Tibial artery (tissue), 4 donors: ENCODE results near the gene DHX29.

Experiments used
- DNase-seq, 2 donors: peaks; one replicate each; pipeline ENCODE4 v3.0.0-alpha.2; 2019
- H3K27ac ChIP-seq, 2 donors: fragments of 200-600 bp; sonication (generic) in 1 of 2; 1 replicate in 1 of 2; 2 replicates in 1 of 2; pipeline ENCODE4 v1.5.1; 2018 to 2019; ENCODE audit warnings: mild to moderate bottlenecking in 1 of 2
- H3K27me3 ChIP-seq, 2 donors: fragments of 200-600 bp; sonication (generic) in 1 of 2; one replicate each; pipeline versions ENCODE4 v1.5.1 to v1.6.0; 2016 to 2019
- H3K36me3 ChIP-seq, 3 donors: fragments of 200-600 bp; sonication (generic) in 2 of 3; one replicate each; pipeline ENCODE4 v1.5.1; 2016 to 2019; ENCODE audit warnings: mild to moderate bottlenecking in 2 of 3
- H3K4me1 ChIP-seq, 4 donors: fragments of 200-600 bp; sonication (generic) in 2 of 4; 1 replicate in 3 of 4; 2 replicates in 1 of 4; pipeline ENCODE4 v1.5.1; 2016 to 2019
- H3K4me3 ChIP-seq, 2 donors: fragments of 200-600 bp; sonication (generic) in 1 of 2; 1 replicate in 1 of 2; 2 replicates in 1 of 2; pipeline ENCODE4 v1.5.1; 2018 to 2019; ENCODE audit warnings: mild to moderate bottlenecking in 2 of 2
- H3K9me3 ChIP-seq, 3 donors: fragments of 200-600 bp; sonication (generic) in 1 of 3; one replicate each; pipeline ENCODE4 v1.5.1; 2016 to 2019
- intact Hi-C: fragments of 100-400 bp; cut with DNase I; formaldehyde crosslinking; loops from one replicate; pipeline ENCODE4 v1.15.0; 2023; ENCODE audit warnings: low total_unique reads
- TF ChIP-seq, protein P1 (sequence below), 2 experiments: fragments of 200-600 bp in 1 of 2; fragments of 450-650 bp in 1 of 2; IDR thresholded peaks; one replicate each; pipeline ENCODE4 v1.5.1; 2017 to 2019; ENCODE audit warnings: antibody characterized with exemption in 2 of 2, mild to moderate bottlenecking in 1 of 2, moderate library complexity in 1 of 2

Gene DHX29

DNA sequence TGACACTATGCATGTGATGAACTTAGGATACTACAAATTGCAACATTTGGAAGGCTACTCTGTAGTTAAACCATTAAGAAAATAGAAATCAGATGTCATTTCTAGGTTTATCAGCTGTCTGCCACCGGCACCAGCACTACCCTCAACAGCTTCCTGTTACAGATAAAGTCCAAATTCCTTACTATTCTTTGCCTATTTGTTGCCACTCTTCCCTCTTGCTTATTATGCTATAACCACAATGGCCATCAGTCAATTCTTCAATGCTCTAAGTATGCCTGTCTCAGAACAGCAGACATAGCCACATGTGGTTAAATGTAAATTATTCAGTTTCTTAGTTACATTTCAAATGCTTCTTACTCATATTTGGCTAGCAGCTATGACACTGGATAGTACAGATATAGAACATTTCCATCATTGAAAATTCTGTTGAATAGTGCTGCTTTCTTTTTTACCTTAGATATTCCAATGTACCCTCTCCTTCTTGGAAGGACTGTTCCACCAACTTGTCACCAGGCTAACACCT is 21.0 kb downstream of the DHX29 start:
- H3K27ac ChIP-seq, result no peak overlapping the region
- H3K4me1 ChIP-seq, result no peaks in the 10 kb centered on the region
- no peaks in the 10 kb centered on the region for H3K9me3 ChIP-seq
- TF ChIP-seq, protein P1, sequence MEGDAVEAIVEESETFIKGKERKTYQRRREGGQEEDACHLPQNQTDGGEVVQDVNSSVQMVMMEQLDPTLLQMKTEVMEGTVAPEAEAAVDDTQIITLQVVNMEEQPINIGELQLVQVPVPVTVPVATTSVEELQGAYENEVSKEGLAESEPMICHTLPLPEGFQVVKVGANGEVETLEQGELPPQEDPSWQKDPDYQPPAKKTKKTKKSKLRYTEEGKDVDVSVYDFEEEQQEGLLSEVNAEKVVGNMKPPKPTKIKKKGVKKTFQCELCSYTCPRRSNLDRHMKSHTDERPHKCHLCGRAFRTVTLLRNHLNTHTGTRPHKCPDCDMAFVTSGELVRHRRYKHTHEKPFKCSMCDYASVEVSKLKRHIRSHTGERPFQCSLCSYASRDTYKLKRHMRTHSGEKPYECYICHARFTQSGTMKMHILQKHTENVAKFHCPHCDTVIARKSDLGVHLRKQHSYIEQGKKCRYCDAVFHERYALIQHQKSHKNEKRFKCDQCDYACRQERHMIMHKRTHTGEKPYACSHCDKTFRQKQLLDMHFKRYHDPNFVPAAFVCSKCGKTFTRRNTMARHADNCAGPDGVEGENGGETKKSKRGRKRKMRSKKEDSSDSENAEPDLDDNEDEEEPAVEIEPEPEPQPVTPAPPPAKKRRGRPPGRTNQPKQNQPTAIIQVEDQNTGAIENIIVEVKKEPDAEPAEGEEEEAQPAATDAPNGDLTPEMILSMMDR (IDR thresholded peaks at IDR 0.05), result no peak
- no peaks in the 10 kb centered on the region for H3K27me3 ChIP-seq
- DNase-seq, result no peak
- intact Hi-C loops, result no loop called here
- peaks cover 90 to 93% (median 91%) of the 10 kb centered on the region in 3 donors for H3K36me3 ChIP-seq
- no peak overlapping the region for H3K4me3 ChIP-seq

DNA sequence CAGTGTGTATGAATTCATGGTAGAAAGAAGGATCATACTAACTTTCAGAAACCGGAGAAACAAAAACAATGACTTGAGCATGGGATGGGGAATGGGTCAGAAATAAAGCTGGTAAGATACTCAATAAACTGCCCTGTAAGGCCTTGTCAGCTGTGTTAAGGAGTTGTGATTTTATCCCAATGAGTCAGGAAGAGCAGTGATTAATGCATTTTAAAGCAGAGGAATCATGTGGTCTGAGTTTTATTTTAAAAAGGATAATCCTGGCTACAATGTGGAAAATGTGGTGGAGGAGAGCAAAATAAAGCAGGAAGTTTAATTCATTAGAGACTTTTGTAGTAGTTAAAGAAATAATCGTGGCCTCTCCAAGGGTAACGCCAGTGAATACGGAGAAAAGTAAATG is 28.7 kb downstream of the DHX29 start:
- no peak for DNase-seq
- Histone ChIP-seq H3K4me3 (no peak overlapping the region), H3K27ac (no peak overlapping the region), H3K4me1 (no peaks in the 10 kb centered on the region), H3K9me3 (no peaks in the 10 kb centered on the region), H3K36me3 (peaks cover 77 to 92% (median 89%) of the 10 kb centered on the region in 3 donors), H3K27me3 (no peaks in the 10 kb centered on the region)
- TF ChIP-seq, protein P1 (IDR thresholded peaks at IDR 0.05), result no peak
- intact Hi-C loops, result no loop called here

DNA sequence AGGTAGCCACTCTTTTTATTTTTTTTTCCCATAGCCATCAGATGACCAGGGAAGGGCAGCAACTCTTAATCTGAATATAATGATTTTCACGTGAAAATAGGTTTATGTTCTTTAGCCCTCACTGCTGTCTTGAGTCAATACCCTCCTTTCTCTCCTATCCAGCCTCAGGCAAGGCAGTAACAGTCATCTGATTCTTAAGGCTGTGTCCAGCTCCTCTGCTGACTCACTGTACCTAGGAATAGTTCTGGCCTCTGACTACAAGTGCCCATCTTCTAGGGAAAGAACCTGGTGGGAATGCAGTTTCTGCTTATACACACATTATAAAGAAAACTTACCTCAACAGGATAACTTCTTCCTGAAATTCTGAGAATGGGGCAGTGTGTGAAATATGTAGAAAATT is 30.7 kb downstream of the DHX29 start:
- DNase-seq, result no peak
- peaks cover 67 to 97% (median 85%) of the 10 kb centered on the region in 3 donors for H3K36me3 ChIP-seq
- intact Hi-C loops, result no loop called here
- no peaks in the 10 kb centered on the region for H3K4me1 ChIP-seq
- H3K4me3 ChIP-seq, result no peak overlapping the region
- TF ChIP-seq, protein P1 (IDR thresholded peaks at IDR 0.05), result no peak
- H3K27me3 ChIP-seq, result no peaks in the 10 kb centered on the region
- H3K27ac ChIP-seq, result no peak overlapping the region
- H3K9me3 ChIP-seq, result no peaks in the 10 kb centered on the region

DNA sequence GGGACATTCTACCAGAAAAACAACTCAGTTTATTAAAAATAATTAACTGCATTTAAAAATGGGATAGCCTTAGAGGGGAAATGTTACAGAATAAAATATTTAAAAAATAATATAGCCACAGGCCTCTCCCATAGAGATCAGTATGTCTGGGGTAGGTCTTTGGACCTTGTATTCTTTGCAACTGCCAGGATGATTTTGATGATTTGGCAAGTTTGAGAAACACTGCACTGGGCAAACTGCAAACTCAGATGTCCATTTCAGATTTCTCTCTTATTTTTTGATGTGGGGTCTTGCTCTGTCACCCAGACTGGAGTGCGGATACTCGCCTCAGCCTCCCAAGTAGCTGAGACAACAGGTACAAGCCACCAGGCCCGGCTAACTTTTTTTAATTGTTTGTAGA is 49.2 kb downstream of the DHX29 start:
- no peak overlapping the region for H3K4me3 ChIP-seq
- peaks cover 63 to 80% (median 69%) of the 10 kb centered on the region in 3 donors for H3K36me3 ChIP-seq
- no peaks in the 10 kb centered on the region for H3K9me3 ChIP-seq
- no peaks in the 10 kb centered on the region for H3K4me1 ChIP-seq
- TF ChIP-seq, protein P1 (IDR thresholded peaks at IDR 0.05), result no peak
- intact Hi-C loops, result no loop called here
- no peak overlapping the region for H3K27ac ChIP-seq
- no peaks in the 10 kb centered on the region for H3K27me3 ChIP-seq
- no peak for DNase-seq

DNA sequence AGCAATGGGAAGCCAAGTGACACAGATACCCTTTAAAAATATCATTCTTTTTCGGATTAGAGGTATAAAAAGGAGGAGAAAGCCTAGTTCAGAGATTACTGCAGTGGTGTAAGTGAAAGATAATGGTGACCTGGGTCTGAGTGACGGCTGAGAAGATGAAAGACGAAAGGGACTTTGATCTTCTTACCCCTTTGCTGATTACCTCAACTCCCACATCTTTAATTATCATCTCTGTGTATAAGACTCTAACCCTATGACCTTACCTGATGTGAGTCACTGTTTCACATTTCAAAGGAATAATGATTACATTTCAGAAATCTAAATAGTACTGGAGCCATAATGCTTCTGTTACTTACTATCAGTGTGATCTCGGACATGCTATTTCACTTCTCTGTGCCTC is 52.7 kb downstream of the DHX29 start:
- TF ChIP-seq, protein P1 (IDR thresholded peaks at IDR 0.05), result no peak
- Histone ChIP-seq H3K9me3 (no peaks in the 10 kb centered on the region), H3K4me3 (no peak overlapping the region), H3K27ac (no peak overlapping the region), H3K4me1 (no peaks in the 10 kb centered on the region), H3K36me3 (peaks cover 38 to 54% (median 40%) of the 10 kb centered on the region in 3 donors), H3K27me3 (no peaks in the 10 kb centered on the region)
- DNase-seq, result no peak
- intact Hi-C loops, result no loop called here

DNA sequence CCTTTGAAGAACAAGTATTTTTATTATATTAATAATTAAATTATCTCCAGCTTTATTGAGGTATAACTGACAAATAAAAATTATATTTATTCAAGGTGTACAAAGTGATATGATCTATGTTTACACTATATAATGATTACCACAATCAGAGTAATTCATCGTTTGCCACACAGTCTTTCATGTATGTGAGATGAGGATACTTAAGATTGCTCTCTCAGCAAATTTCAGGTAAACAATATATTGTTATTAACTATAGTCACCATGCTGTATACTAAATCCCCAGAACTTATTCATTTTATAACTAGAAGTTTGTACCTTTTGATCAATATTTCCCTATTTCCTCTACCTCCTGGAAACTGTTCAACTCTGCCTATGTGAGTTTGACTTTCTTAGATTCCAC is 57.4 kb downstream of the DHX29 start:
- Histone ChIP-seq H3K4me1 (no peaks in the 10 kb centered on the region), H3K9me3 (peaks cover 0 to 16% (median 5%) of the 10 kb centered on the region in 3 donors), H3K27ac (no peak overlapping the region), H3K4me3 (no peak overlapping the region), H3K36me3 (peaks cover 0 to 8% (median 8%) of the 10 kb centered on the region in 3 donors), H3K27me3 (no peaks in the 10 kb centered on the region)
- intact Hi-C loops, result no loop called here
- TF ChIP-seq, protein P1 (IDR thresholded peaks at IDR 0.05), result no peak
- DNase-seq, result no peak
